Activated CD8-positive, alpha-beta memory T cell treated with anti-CD3 and anti-CD28 coated beads for 36 hours (primary cell): ENCODE measurements around the gene EFR3B. TPM values are rescaled to one million over a fixed set of nuclear protein-coding genes. Genes with fewer than 3 reads are reported as not detected.
"Not testable (repeated sequence)": the region's sequence is repeated elsewhere in the genome, so short reads cannot be mapped to it uniquely, and the experiment has no call there.

Experiments
- CTCF ChIA-PET: fragments of 350-600 bp; sonication (Branson Sonifier 250); formaldehyde crosslinking; loops from one replicate; lab custom pipeline; 2021; ENCODE audit warnings: antibody characterized with exemption; lab: Charles Lee
- POLR2A ChIA-PET: fragments of 350-600 bp; sonication (Branson Sonifier 250); formaldehyde crosslinking; loops from one replicate; lab custom pipeline; 2021; ENCODE audit warnings: antibody characterized with exemption; lab: Charles Lee
- total RNA-seq, 2 experiments: library from RNA; stranded (reverse); gene quantifications; one replicate each; pipeline ENCODE4 v1.2.3, GENCODE V29; 2021

Gene EFR3B
- total RNA-seq, 2 experiments from 2014 or later, result 0.17 to 0.25 TPM

- ChIA-PET POLR2A (no interaction called here), CTCF (no interaction called here)
Measured at GRCh38 chr2:25125189-25125588, 83.3 kb downstream of the EFR3B start.

- POLR2A ChIA-PET, result no interaction called here
- CTCF ChIA-PET, result interaction anchor here (1.1 kb wide), 1 partner anchor 151 kb away, joined by 3 read pairs; no protein-coding TSS in a partner anchor
Measured at GRCh38 chr2:25125976-25126375, 84.1 kb downstream of the EFR3B start.

- POLR2A ChIA-PET, result not testable (repeated sequence)
- CTCF ChIA-PET, result interaction anchor here (4.1 kb wide), 1 partner anchor 151 kb away, joined by 35 read pairs; no protein-coding TSS in a partner anchor
Measured at GRCh38 chr2:25127071-25127470, 85.2 kb downstream of the EFR3B start.

GRCh38 chr2:25127646-25128045, 85.8 kb downstream of the EFR3B start:
- ChIA-PET CTCF (interaction anchor here (4.1 kb wide), 1 partner anchor 152 kb away, joined by 35 read pairs; no protein-coding TSS in a partner anchor), POLR2A (no interaction called here)

GRCh38 chr2:25129901-25130520, 88.1 kb downstream of the EFR3B start:
- POLR2A ChIA-PET, result interaction anchor here (0.6 kb wide), 1 partner anchor 155 kb away, joined by 3 read pairs; no protein-coding TSS in a partner anchor

GRCh38 chr2:25131253-25131566, 89.3 kb downstream of the EFR3B start:
- ChIA-PET POLR2A (interaction anchor here (0.5 kb wide), 1 partner anchor 478 kb away, joined by 6 read pairs; no protein-coding TSS in a partner anchor), CTCF (interaction anchor here (1.1 to 1.3 kb wide), 2 partner anchors 9 to 159 kb away, joined by 3 read pairs; no protein-coding TSS in a partner anchor)

More at GRCh38 chr2:25129901-25130520, 88.1 kb downstream of the EFR3B start:
- CTCF ChIA-PET, result interaction anchor here (0.5 to 4.1 kb wide), 9 partner anchors 13 to 301 kb away, joined by 3 to 35 read pairs (median 3); partner anchors contain the start of gene ADCY3

GRCh38 chr2:25131567-25132298, 89.9 kb downstream of the EFR3B start:
- ChIA-PET POLR2A (interaction anchor here (0.5 kb wide), 1 partner anchor 477 kb away, joined by 6 read pairs; no protein-coding TSS in a partner anchor), CTCF (interaction anchor here (1.3 kb wide), 1 partner anchor 9 kb away, joined by 3 read pairs; no protein-coding TSS in a partner anchor)

GRCh38 chr2:25132299-25132635, 90.4 kb downstream of the EFR3B start:
- ChIA-PET POLR2A (no interaction called here), CTCF (no interaction called here)

GRCh38 chr2:25132693-25133092, 90.8 kb downstream of the EFR3B start:
- POLR2A ChIA-PET, result no interaction called here
- CTCF ChIA-PET, result no interaction called here

GRCh38 chr2:25140535-25140934, 98.7 kb downstream of the EFR3B start:
- CTCF ChIA-PET, POLR2A ChIA-PET: not testable (repeated sequence)

- ChIA-PET POLR2A (no interaction called here), CTCF (no interaction called here)
Measured at GRCh38 chr2:25141120-25141519, 99.2 kb downstream of the EFR3B start.

GRCh38 chr2:25145803-25146202, 103.9 kb downstream of the EFR3B start:
- ChIA-PET CTCF (no interaction called here), POLR2A (no interaction called here)

- CTCF ChIA-PET, result no interaction called here
- POLR2A ChIA-PET, result no interaction called here
Measured at GRCh38 chr2:25146896-25147295, 105.0 kb downstream of the EFR3B start.

GRCh38 chr2:25149646-25150045, 107.8 kb downstream of the EFR3B start:
- ChIA-PET CTCF (no interaction called here), POLR2A (no interaction called here)

- CTCF ChIA-PET, result not testable (repeated sequence)
Measured at GRCh38 chr2:25150993-25151392, 109.1 kb downstream of the EFR3B start.

GRCh38 chr2:25151718-25152117, 109.8 kb downstream of the EFR3B start:
- ChIA-PET CTCF (interaction anchor here (0.6 kb wide), 1 partner anchor 22 kb away, joined by 3 read pairs; no protein-coding TSS in a partner anchor), POLR2A (no interaction called here)

More at GRCh38 chr2:25150993-25151392, 109.1 kb downstream of the EFR3B start:
- POLR2A ChIA-PET, result not testable (repeated sequence)

- POLR2A ChIA-PET, result no interaction called here
- CTCF ChIA-PET, result interaction anchor here (1.3 kb wide), 1 partner anchor 180 kb away, joined by 3 read pairs; no protein-coding TSS in a partner anchor
Measured at GRCh38 chr2:25155401-25155800, 113.5 kb downstream of the EFR3B start.

- POLR2A ChIA-PET, result no interaction called here
- CTCF ChIA-PET, result no interaction called here
Measured at GRCh38 chr2:25158096-25158852, 116.4 kb downstream of the EFR3B start.

GRCh38 chr2:25159949-25160348, 118.1 kb downstream of the EFR3B start:
- ChIA-PET CTCF (no interaction called here), POLR2A (no interaction called here)

GRCh38 chr2:25160376-25160775, 118.5 kb downstream of the EFR3B start:
- POLR2A ChIA-PET, result no interaction called here
- CTCF ChIA-PET, result no interaction called here
